ENCODE data around the gene GNAI2. TPM values are rescaled to one million over a fixed set of nuclear protein-coding genes. Genes with fewer than 3 reads are reported as not detected.

GNAI2 gene
- total RNA-seq, 1 donor from 2014 or later: 97.0 TPM

- DNase-seq (ENCODE audit: low spot score in 2 of 2) (no peak), FAIRE-seq (no peak)
Observed at GRCh38 chr3:50304601-50305000, 68.6 kb downstream of the GNAI2 start.

Small RNAs within 50 kb of the gene (small RNA-seq; reads per million reads assigned to genes)
- not detected for gene MIR5787

Other genes with a start within 250 kb of the GNAI2 start
- 199 TPM for gene RBM5, start 147.3 kb upstream of the GNAI2 start, total RNA-seq
- 9.4 TPM for gene SEMA3F, start 80.9 kb upstream of the GNAI2 start, total RNA-seq
- gene GNAT1, start 44.6 kb upstream of the GNAI2 start, total RNA-seq: not detected
- 2.0 TPM for gene SLC38A3, start 30.9 kb upstream of the GNAI2 start, total RNA-seq
- gene SEMA3B, start 32.9 kb downstream of the GNAI2 start, total RNA-seq: 2.4 TPM
- gene LSMEM2, start 42.9 kb downstream of the GNAI2 start, total RNA-seq: 0.82 TPM
- 17.9 TPM for gene IFRD2, start 56.2 kb downstream of the GNAI2 start, total RNA-seq
- gene HYAL3, start 63.2 kb downstream of the GNAI2 start, total RNA-seq: 3.7 TPM
- 5.3 TPM for gene NAA80, start 63.2 kb downstream of the GNAI2 start, total RNA-seq
- gene HYAL1, start 67.4 kb downstream of the GNAI2 start, total RNA-seq: 0.41 TPM
- gene HYAL2, start 86.5 kb downstream of the GNAI2 start, total RNA-seq: 35.9 TPM
- gene TUSC2, start 92.0 kb downstream of the GNAI2 start, total RNA-seq: 16.7 TPM
- 12.6 TPM for gene RASSF1, start 104.6 kb downstream of the GNAI2 start, total RNA-seq
- gene ZMYND10, start 109.5 kb downstream of the GNAI2 start, total RNA-seq: 3.7 TPM
- 20.8 TPM for gene NPRL2, start 114.6 kb downstream of the GNAI2 start, total RNA-seq
- gene CYB561D2, start 114.7 kb downstream of the GNAI2 start, total RNA-seq: 11.0 TPM
- gene TMEM115, start 123.3 kb downstream of the GNAI2 start, total RNA-seq: 18.3 TPM

Measured in frontal cortex (tissue), 4 donors.